NCI-H2196 treated with DMSO at 0.1 percent for 48 hours (cell line): ENCODE results near the gene ARMC8.
A peak's percentile ranks its signal among the peaks of the same experiment; 100 is the strongest.

Experiments used
- DNase-seq: peaks from one replicate; lab custom pipeline; 2025; ENCODE audit not compliant: unreplicated experiment; lab: John Stamatoyannopoulos, UW

ARMC8 gene

GRCh38 chr3:138344754-138345153, 157.7 kb downstream of the ARMC8 start:
- peak; percentile 28 for DNase-seq
